ENCODE measurements around the gene SLC44A3. TPM values are rescaled to one million over a fixed set of nuclear protein-coding genes. Genes with fewer than 3 reads are reported as not detected.

SLC44A3 gene
- total and polyA plus RNA-seq, 2 of the 8 experiments (the other 6 are each of a cell fraction or from before 2014, with no cell fraction given), result 4.2 to 5.0 TPM

- Histone ChIP-seq H2AK5ac (ENCODE audit: low read depth, low read length) (no peak overlapping the region), H2BK15ac (ENCODE audit: low read length) (no peak overlapping the region), H3K4me1 (replicated peaks in 1 of 4; ENCODE audit: control insufficient read depth in 3 of 4, insufficient read depth in 4 of 4, low read length in 3 of 4) (peaks cover 2 to 34% (median 27%) of the 10 kb centered on the region in 4 experiments), H4K91ac (replicated peaks; ENCODE audit: insufficient read length, low read length) (no peak overlapping the region), H3K23ac (ENCODE audit: insufficient read length) (no peak overlapping the region), H3K27ac (ENCODE audit: low read depth, low read length) (no peak overlapping the region), H3K36me3 (ENCODE audit: control insufficient read depth in 2 of 4, insufficient read depth in 4 of 4, low read length in 3 of 4) (no peaks in the 10 kb centered on the region), H2BK12ac (ENCODE audit: low read depth, low read length) (peak overlapping the region; percentile 29; the same call in 1 of the 2 replicates), H2BK5ac (ENCODE audit: low read depth, low read length) (no peak overlapping the region), H3K9ac (replicated peaks in 1 of 4; ENCODE audit: extremely low read depth in 1 of 4, low read depth in 3 of 4, low read length in 3 of 4) (no peak overlapping the region), H3K23me2 (ENCODE audit: low read depth, low read length) (no peaks in the 10 kb centered on the region), H3K56ac (replicated peaks; ENCODE audit: insufficient read length, low read depth, low read length) (no peak overlapping the region), H3K4ac (replicated peaks; ENCODE audit: insufficient read length, low read depth, low read length) (no peak overlapping the region), H3K27me3 (replicated peaks in 1 of 4; ENCODE audit: control insufficient read depth in 3 of 4, extremely low read depth in 1 of 4, insufficient read depth in 3 of 4, low read length in 3 of 4) (no peaks in the 10 kb centered on the region), H3K18ac (ENCODE audit: extremely low read depth, low read length) (0 out of 2 replicates have a peak overlapping the region, but pooled peaks have one; percentile 5), H3K79me1 (ENCODE audit: low read depth, low read length) (no peaks in the 10 kb centered on the region), H2AFZ (ENCODE audit: low read length) (no peak overlapping the region), H3K4me2 (ENCODE audit: insufficient read depth in 1 of 2, low read depth in 2 of 2, low read length in 2 of 2) (peak overlapping the region in 1 of 2 experiments; percentile 74; a peak in 2 of 4 replicates), H3K9me3 (ENCODE audit: insufficient read depth in 2 of 2, low read depth in 1 of 2, low read length in 1 of 2) (no peaks in the 10 kb centered on the region), H4K5ac (ENCODE audit: insufficient read length, low read depth, low read length) (no peak overlapping the region), H3K14ac (ENCODE audit: insufficient read length) (no peak overlapping the region), H4K8ac (ENCODE audit: extremely low read depth, insufficient read depth, low read length) (no peak overlapping the region), H4K20me1 (replicated peaks in 1 of 2; ENCODE audit: control insufficient read depth in 1 of 2, insufficient read depth in 2 of 2, low read length in 2 of 2) (no peaks in the 10 kb centered on the region), H3K79me2 (ENCODE audit: control insufficient read depth in 1 of 2, insufficient read depth in 2 of 2, low read length in 2 of 2) (no peaks in the 10 kb centered on the region), H2BK20ac (ENCODE audit: low read length) (0 out of 2 replicates have a peak overlapping the region, but pooled peaks have one; percentile 67), H3K4me3 (ENCODE audit: extremely low read depth in 1 of 4, insufficient read depth in 2 of 4, low read depth in 3 of 4, low read length in 4 of 4) (no peak overlapping the region), H2BK120ac (replicated peaks; ENCODE audit: low read depth, low read length) (no peak overlapping the region)
- ChIA-PET POLR2A (ENCODE audit: partially characterized antibody) (interaction anchor here (0.8 to 1.3 kb wide), 2 partner anchors 63 to 181 kb away, joined by 3 to 4 read pairs; no protein-coding TSS in a partner anchor), CTCF (ENCODE audit: partially characterized antibody) (interaction anchor here (0.9 to 5.5 kb wide), 4 partner anchors 8 to 33 kb away, joined by 3 to 45 read pairs (median 6); no protein-coding TSS in a partner anchor)
- WGBS, 2 experiments (ENCODE audit: extremely low coverage in 1 of 2, insufficient coverage in 1 of 2, insufficient read length in 1 of 2, insufficient replicate concordance in 2 of 2, low coverage in 1 of 2, low lambda C conversion rate in 2 of 2, missing lambda C conversion rate in 1 of 2), result 39% methylated on average over 2 of the region's 2 CpGs; no CpG with 5 or more reads in 1 of the 2 experiments
- FAIRE-seq, result no peak
- no peak for DNase-seq (ENCODE audit: low read depth in 1 of 2, low spot score in 2 of 2)
- no peak for TF ChIP-seq NRF1 (IDR thresholded peaks at IDR 0.05; ENCODE audit: low read depth, low read length)
- TF ChIP-seq CHD2 (IDR thresholded peaks at IDR 0.05; ENCODE audit: low read length), result no peak
- TF ChIP-seq EP300 (IDR thresholded peaks at IDR 0.05; ENCODE audit: borderline replicate concordance in 1 of 2, low read depth in 2 of 2, low read length in 2 of 2), result no peak
- no peak for TF ChIP-seq KDM1A (IDR thresholded peaks at IDR 0.05; ENCODE audit: borderline replicate concordance, low read length)
- TF ChIP-seq GABPA (IDR thresholded peaks at IDR 0.05; ENCODE audit: borderline replicate concordance, insufficient read depth, low read length), result no peak
- no peak for TF ChIP-seq KDM5A (IDR thresholded peaks at IDR 0.05; ENCODE audit: low read length)
- TF ChIP-seq SIN3A (conservative IDR thresholded peaks at IDR 0.05 in 1 of 2, IDR thresholded peaks at IDR 0.05 in 1 of 2; ENCODE audit: low read depth in 1 of 2, low read length in 2 of 2), result no peak
- TF ChIP-seq HDAC2 (IDR thresholded peaks at IDR 0.05; ENCODE audit: borderline replicate concordance in 1 of 2, low read depth in 2 of 2, low read length in 2 of 2), result no peak
- no peak for TF ChIP-seq MAFK (IDR thresholded peaks at IDR 0.05; ENCODE audit: low read depth, low read length)
- TF ChIP-seq POLR2AphosphoS5 (IDR thresholded peaks at IDR 0.05; ENCODE audit: low read depth, low read length), result no peak
- TF ChIP-seq TAF7 (optimal IDR thresholded peaks at IDR 0.05; ENCODE audit: borderline replicate concordance, low read depth, low read length), result no peak
- TF ChIP-seq TEAD4 (IDR thresholded peaks at IDR 0.05; ENCODE audit: low read depth, low read length), result no peak
- no peak for TF ChIP-seq KDM4A (IDR thresholded peaks at IDR 0.05; ENCODE audit: low read depth, low read length, severe bottlenecking)
Observed at GRCh38 chr1:94862718-94863117, 42.6 kb downstream of the SLC44A3 start.

All from H1 (cell line).